ENCODE measurements around the gene LHFPL3.

GRCh38 chr7:104524853-104525252 is 196.4 kb downstream of the LHFPL3 start:
- TF ChIP-seq, protein P1, sequence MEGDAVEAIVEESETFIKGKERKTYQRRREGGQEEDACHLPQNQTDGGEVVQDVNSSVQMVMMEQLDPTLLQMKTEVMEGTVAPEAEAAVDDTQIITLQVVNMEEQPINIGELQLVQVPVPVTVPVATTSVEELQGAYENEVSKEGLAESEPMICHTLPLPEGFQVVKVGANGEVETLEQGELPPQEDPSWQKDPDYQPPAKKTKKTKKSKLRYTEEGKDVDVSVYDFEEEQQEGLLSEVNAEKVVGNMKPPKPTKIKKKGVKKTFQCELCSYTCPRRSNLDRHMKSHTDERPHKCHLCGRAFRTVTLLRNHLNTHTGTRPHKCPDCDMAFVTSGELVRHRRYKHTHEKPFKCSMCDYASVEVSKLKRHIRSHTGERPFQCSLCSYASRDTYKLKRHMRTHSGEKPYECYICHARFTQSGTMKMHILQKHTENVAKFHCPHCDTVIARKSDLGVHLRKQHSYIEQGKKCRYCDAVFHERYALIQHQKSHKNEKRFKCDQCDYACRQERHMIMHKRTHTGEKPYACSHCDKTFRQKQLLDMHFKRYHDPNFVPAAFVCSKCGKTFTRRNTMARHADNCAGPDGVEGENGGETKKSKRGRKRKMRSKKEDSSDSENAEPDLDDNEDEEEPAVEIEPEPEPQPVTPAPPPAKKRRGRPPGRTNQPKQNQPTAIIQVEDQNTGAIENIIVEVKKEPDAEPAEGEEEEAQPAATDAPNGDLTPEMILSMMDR (IDR thresholded peaks at IDR 0.05): no peak
- TF ChIP-seq POLR2A (IDR thresholded peaks at IDR 0.05): no peak

All from Peyer's patch (tissue), 4 donors.